Neural cell (in vitro differentiated cells): ENCODE measurements around the gene CLDN6. TPM values are rescaled to one million over a fixed set of nuclear protein-coding genes. Genes with fewer than 3 reads are reported as not detected.

Experiments used
- H2AFZ ChIP-seq: fragments of 200-600, 300-800 bp; sonication (generic), shearing (Covaris generic); 2 replicates; pipeline ENCODE4 v1.6.0; 2014; ENCODE audit warnings: low read depth, mild to moderate bottlenecking, antibody characterized with exemption, low read length, moderate library complexity
- H3F3A ChIP-seq: fragments of 200-600 bp; shearing (Covaris generic); 2 replicates; pipeline ENCODE4 v1.6.1; 2016; ENCODE audit warnings: mild to moderate bottlenecking, moderate library complexity, mixed read lengths, antibody characterized with exemption, low read length; ENCODE audit not compliant: insufficient read depth, poor library complexity, severe bottlenecking
- H3K27ac ChIP-seq: fragments of 200-600, 300-800 bp; sonication (generic), shearing (Covaris generic); 2 replicates; pipeline ENCODE4 v1.5.1; 2014; ENCODE audit warnings: mild to moderate bottlenecking, low read length, moderate library complexity
- H3K27me3 ChIP-seq: fragments of 300-800, 200-600 bp; sonication (generic), shearing (Covaris generic); 2 replicates; pipeline ENCODE4 v1.6.0; 2014; ENCODE audit warnings: mild to moderate bottlenecking, low read depth, low read length, moderate library complexity; ENCODE audit not compliant: insufficient read depth
- H3K36me3 ChIP-seq: fragments of 300-800, 200-600 bp; sonication (generic), shearing (Covaris generic); 2 replicates; pipeline ENCODE4 v1.5.1; 2014; ENCODE audit warnings: mild to moderate bottlenecking, antibody characterized with exemption, low read length, moderate library complexity; ENCODE audit not compliant: insufficient read depth
- H3K4me2 ChIP-seq: fragments of 300-800, 200-600 bp; sonication (generic), shearing (Covaris generic); 2 replicates; pipeline ENCODE4 v1.6.0; 2014; ENCODE audit warnings: mild to moderate bottlenecking, low read length
- H3K4me3 ChIP-seq: fragments of 300-800, 200-600 bp; sonication (generic), shearing (Covaris generic); 2 replicates; pipeline ENCODE4 v1.5.1; 2014; ENCODE audit warnings: mild to moderate bottlenecking, low read length, moderate library complexity
- H3K79me2 ChIP-seq: fragments of 200-600 bp; shearing (Covaris generic); replicated peaks from 2 replicates; pipeline ENCODE4 v1.6.0; 2014; ENCODE audit warnings: mild to moderate bottlenecking, low read length, moderate library complexity; ENCODE audit not compliant: insufficient read depth
- H3K9ac ChIP-seq: fragments of 300-800, 200-600 bp; sonication (generic), shearing (Covaris generic); 2 replicates; pipeline ENCODE4 v1.6.1; 2016; ENCODE audit warnings: mild to moderate bottlenecking, low read length, mixed read lengths
- H3K9me2 ChIP-seq: fragments of 200-600 bp; shearing (Covaris generic); 2 replicates; pipeline ENCODE4 v1.6.1; 2016; ENCODE audit warnings: mild to moderate bottlenecking, low read length, mixed read lengths; ENCODE audit not compliant: insufficient read depth
- H3K9me3 ChIP-seq: fragments of 200-600, 300-800 bp; sonication (generic), shearing (Covaris generic); 2 replicates; pipeline ENCODE4 v1.6.1; 2016; ENCODE audit warnings: mild to moderate bottlenecking, mixed run types, low read length, moderate library complexity, mixed read lengths
- H4K20me1 ChIP-seq: fragments of 200-600 bp; shearing (Covaris generic); 2 replicates; pipeline ENCODE4 v1.6.1; 2016; ENCODE audit warnings: mild to moderate bottlenecking, mixed run types; ENCODE audit not compliant: insufficient read depth
- EP300 ChIP-seq: fragments of 450-650 bp; conservative IDR thresholded peaks from 2 replicates; pipeline ENCODE4 v1.6.1; 2014; ENCODE audit warnings: antibody characterized with exemption, mild to moderate bottlenecking, moderate library complexity; ENCODE audit not compliant: poor library complexity, severe bottlenecking
- EZH2 ChIP-seq: fragments of 200-600, 300-800 bp; shearing (Covaris generic), sonication (generic); IDR thresholded peaks from 2 replicates; pipeline ENCODE4 v1.6.1; 2014; ENCODE audit warnings: antibody characterized with exemption, low read length, borderline replicate concordance, mild to moderate bottlenecking; ENCODE audit not compliant: insufficient read depth, poor library complexity, severe bottlenecking
- MXI1 ChIP-seq: fragments of 450-650 bp; conservative IDR thresholded peaks from 2 replicates; pipeline ENCODE4 v1.6.1; 2014; ENCODE audit warnings: antibody characterized with exemption, mild to moderate bottlenecking; ENCODE audit not compliant: poor library complexity, severe bottlenecking
- POLR2AphosphoS5 ChIP-seq: IDR thresholded peaks from 2 replicates; pipeline ENCODE4 v1.6.1; 2012
- RAD21 ChIP-seq: fragments of 450-650 bp; conservative IDR thresholded peaks from 2 replicates; pipeline ENCODE4 v1.6.1; 2014; ENCODE audit warnings: antibody characterized with exemption, mild to moderate bottlenecking, moderate library complexity
- REST ChIP-seq: IDR thresholded peaks from 2 replicates; pipeline ENCODE4 v1.6.1; 2012; ENCODE audit warnings: borderline replicate concordance
- SMC3 ChIP-seq: fragments of 450-650 bp; conservative IDR thresholded peaks from 2 replicates; pipeline ENCODE4 v1.6.1; 2014; ENCODE audit warnings: antibody characterized with exemption, mild to moderate bottlenecking, moderate library complexity; ENCODE audit not compliant: poor library complexity
- TAF1 ChIP-seq: IDR thresholded peaks from 2 replicates; pipeline ENCODE4 v1.6.1; 2012; ENCODE audit warnings: low read depth
- polyA plus RNA-seq: library from polyadenylated mRNA; depleted of rRNA; stranded (reverse); fragments of >200 nt; gene quantifications from 2 replicates; pipeline ENCODE4 v1.2.3, GENCODE V29; 2014
- TF ChIP-seq, protein P1 (sequence below): fragments of 450-650 bp; IDR thresholded peaks from 2 replicates; pipeline ENCODE4 v1.5.1; 2014; ENCODE audit warnings: antibody characterized with exemption, mild to moderate bottlenecking, moderate library complexity; ENCODE audit not compliant: poor library complexity, severe bottlenecking

CLDN6 gene
- polyA plus RNA-seq, 1 donor from 2014 or later: not detected

DNA sequence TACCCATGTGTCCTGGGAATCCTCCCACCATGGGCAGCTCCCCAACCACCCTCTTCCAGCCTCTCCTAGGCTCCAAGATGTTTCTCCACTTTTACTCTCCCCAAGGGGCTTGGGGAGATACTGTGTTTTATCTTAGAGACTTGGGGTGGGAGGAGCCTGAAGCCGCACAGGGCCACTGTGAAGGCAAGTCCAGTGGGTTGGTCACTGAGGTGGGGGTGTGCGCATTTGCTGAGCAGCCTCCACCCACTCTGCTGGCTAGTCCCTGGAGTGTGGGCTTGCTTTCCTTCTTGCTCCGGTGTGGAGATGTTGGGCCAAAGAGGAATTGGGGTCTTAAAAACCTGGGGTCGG, 9.3 kb downstream of the CLDN6 start:
- no peak overlapping the region for H2AFZ ChIP-seq
- no peaks in the 10 kb centered on the region for H4K20me1 ChIP-seq
- no peak overlapping the region for H3K9ac ChIP-seq
- H3K4me2 ChIP-seq: no peak overlapping the region
- TF ChIP-seq SMC3: no peak
- TF ChIP-seq, protein P1, sequence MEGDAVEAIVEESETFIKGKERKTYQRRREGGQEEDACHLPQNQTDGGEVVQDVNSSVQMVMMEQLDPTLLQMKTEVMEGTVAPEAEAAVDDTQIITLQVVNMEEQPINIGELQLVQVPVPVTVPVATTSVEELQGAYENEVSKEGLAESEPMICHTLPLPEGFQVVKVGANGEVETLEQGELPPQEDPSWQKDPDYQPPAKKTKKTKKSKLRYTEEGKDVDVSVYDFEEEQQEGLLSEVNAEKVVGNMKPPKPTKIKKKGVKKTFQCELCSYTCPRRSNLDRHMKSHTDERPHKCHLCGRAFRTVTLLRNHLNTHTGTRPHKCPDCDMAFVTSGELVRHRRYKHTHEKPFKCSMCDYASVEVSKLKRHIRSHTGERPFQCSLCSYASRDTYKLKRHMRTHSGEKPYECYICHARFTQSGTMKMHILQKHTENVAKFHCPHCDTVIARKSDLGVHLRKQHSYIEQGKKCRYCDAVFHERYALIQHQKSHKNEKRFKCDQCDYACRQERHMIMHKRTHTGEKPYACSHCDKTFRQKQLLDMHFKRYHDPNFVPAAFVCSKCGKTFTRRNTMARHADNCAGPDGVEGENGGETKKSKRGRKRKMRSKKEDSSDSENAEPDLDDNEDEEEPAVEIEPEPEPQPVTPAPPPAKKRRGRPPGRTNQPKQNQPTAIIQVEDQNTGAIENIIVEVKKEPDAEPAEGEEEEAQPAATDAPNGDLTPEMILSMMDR: no peak
- no peak for TF ChIP-seq EP300
- TF ChIP-seq RAD21: no peak
- no peak for TF ChIP-seq MXI1
- no peak for TF ChIP-seq EZH2
- TF ChIP-seq REST: no peak
- no peak for TF ChIP-seq POLR2AphosphoS5
- TF ChIP-seq TAF1: no peak
- H3F3A ChIP-seq: no peaks in the 10 kb centered on the region
- H3K9me3 ChIP-seq: no peaks in the 10 kb centered on the region
- no peaks in the 10 kb centered on the region for H3K9me2 ChIP-seq
- no peak overlapping the region for H3K4me3 ChIP-seq
- H3K27ac ChIP-seq: no peak overlapping the region
- no peaks in the 10 kb centered on the region for H3K79me2 ChIP-seq
- peaks cover 73% of the 10 kb centered on the region for H3K27me3 ChIP-seq
- H3K36me3 ChIP-seq: no peaks in the 10 kb centered on the region

DNA sequence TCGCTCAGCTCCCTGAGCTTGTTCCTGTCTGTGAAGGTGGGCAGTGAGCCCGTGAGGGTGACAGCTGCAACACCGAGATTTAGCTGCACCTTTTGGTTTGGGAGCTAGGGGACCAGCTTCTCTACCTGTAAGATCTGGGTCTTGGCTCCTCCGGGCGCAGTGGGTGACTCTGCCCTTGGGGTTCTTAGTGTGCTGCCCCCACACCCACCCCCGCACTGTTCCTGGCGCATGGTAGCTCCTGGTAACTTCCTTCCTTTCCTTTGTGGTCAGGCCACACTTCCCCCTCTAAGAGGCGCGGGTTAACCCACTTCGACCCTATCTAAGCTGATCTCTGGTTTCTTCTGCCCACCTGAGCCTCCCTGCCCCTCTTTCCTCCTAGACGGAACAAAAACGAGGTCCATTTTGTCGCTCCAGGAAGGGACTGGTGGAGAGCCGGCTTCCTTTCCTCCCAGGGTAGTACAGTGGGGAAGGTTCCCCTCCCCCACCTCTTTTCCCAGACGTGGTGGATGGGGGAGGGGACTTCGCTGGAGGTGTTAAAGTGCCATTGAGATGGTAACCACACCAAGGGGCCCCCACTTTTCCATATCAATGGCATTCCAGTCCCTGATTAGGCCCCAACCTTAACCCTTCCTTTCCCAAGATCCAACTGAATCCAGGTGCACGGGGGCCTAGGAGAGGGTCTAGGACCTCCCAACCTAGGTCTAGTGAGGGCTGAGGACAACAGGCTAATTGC, 9.9 kb downstream of the CLDN6 start:
- Histone ChIP-seq H3K9ac (no peak overlapping the region), H3K4me2 (no peak overlapping the region), H3K79me2 (no peaks in the 10 kb centered on the region), H3K36me3 (no peaks in the 10 kb centered on the region), H3F3A (no peaks in the 10 kb centered on the region), H3K9me3 (no peaks in the 10 kb centered on the region), H2AFZ (no peak overlapping the region), H4K20me1 (no peaks in the 10 kb centered on the region), H3K27ac (no peak overlapping the region), H3K27me3 (peaks cover 73% of the 10 kb centered on the region), H3K4me3 (no peak overlapping the region), H3K9me2 (no peaks in the 10 kb centered on the region)
- no peak for TF ChIP-seq SMC3
